Tibial artery (tissue), 4 donors: ENCODE data around the gene ATP6V1E1.
A peak's percentile ranks its signal among the peaks of the same experiment; 100 is the strongest.
"Not testable (repeated sequence)": the region's sequence is repeated elsewhere in the genome, so short reads cannot be mapped to it uniquely, and the experiment has no call there.

Experiments used
- DNase-seq, 2 donors: peaks; one replicate each; pipeline ENCODE4 v3.0.0-alpha.2; 2019
- H3K27ac ChIP-seq, 2 donors: fragments of 200-600 bp; sonication (generic) in 1 of 2; 1 replicate in 1 of 2; 2 replicates in 1 of 2; pipeline ENCODE4 v1.5.1; 2018 to 2019; ENCODE audit warnings: mild to moderate bottlenecking in 1 of 2
- H3K27me3 ChIP-seq, 2 donors: fragments of 200-600 bp; sonication (generic) in 1 of 2; one replicate each; pipeline versions ENCODE4 v1.5.1 to v1.6.0; 2016 to 2019
- H3K36me3 ChIP-seq, 3 donors: fragments of 200-600 bp; sonication (generic) in 2 of 3; one replicate each; pipeline ENCODE4 v1.5.1; 2016 to 2019; ENCODE audit warnings: mild to moderate bottlenecking in 2 of 3
- H3K4me1 ChIP-seq, 4 donors: fragments of 200-600 bp; sonication (generic) in 2 of 4; 1 replicate in 3 of 4; 2 replicates in 1 of 4; pipeline ENCODE4 v1.5.1; 2016 to 2019
- H3K4me3 ChIP-seq, 2 donors: fragments of 200-600 bp; sonication (generic) in 1 of 2; 1 replicate in 1 of 2; 2 replicates in 1 of 2; pipeline ENCODE4 v1.5.1; 2018 to 2019; ENCODE audit warnings: mild to moderate bottlenecking in 2 of 2
- H3K9me3 ChIP-seq, 3 donors: fragments of 200-600 bp; sonication (generic) in 1 of 3; one replicate each; pipeline ENCODE4 v1.5.1; 2016 to 2019
- intact Hi-C: fragments of 100-400 bp; cut with DNase I; formaldehyde crosslinking; loops from one replicate; pipeline ENCODE4 v1.15.0; 2023; ENCODE audit warnings: low total_unique reads
- TF ChIP-seq, protein P1 (sequence below), 2 experiments: fragments of 200-600 bp in 1 of 2; fragments of 450-650 bp in 1 of 2; IDR thresholded peaks; one replicate each; pipeline ENCODE4 v1.5.1; 2017 to 2019; ENCODE audit warnings: antibody characterized with exemption in 2 of 2, mild to moderate bottlenecking in 1 of 2, moderate library complexity in 1 of 2

ATP6V1E1 gene

GRCh38 chr22:17647991-17648390 is 19.4 kb upstream of the ATP6V1E1 start:
- no peaks in the 10 kb centered on the region for H3K36me3 ChIP-seq
- H3K4me3 ChIP-seq = no peak overlapping the region
- intact Hi-C loops = no loop called here
- no peaks in the 10 kb centered on the region for H3K27me3 ChIP-seq
- no peak overlapping the region for H3K27ac ChIP-seq
- no peak for DNase-seq
- no peaks in the 10 kb centered on the region for H3K4me1 ChIP-seq
- no peaks in the 10 kb centered on the region for H3K9me3 ChIP-seq
- TF ChIP-seq, protein P1, sequence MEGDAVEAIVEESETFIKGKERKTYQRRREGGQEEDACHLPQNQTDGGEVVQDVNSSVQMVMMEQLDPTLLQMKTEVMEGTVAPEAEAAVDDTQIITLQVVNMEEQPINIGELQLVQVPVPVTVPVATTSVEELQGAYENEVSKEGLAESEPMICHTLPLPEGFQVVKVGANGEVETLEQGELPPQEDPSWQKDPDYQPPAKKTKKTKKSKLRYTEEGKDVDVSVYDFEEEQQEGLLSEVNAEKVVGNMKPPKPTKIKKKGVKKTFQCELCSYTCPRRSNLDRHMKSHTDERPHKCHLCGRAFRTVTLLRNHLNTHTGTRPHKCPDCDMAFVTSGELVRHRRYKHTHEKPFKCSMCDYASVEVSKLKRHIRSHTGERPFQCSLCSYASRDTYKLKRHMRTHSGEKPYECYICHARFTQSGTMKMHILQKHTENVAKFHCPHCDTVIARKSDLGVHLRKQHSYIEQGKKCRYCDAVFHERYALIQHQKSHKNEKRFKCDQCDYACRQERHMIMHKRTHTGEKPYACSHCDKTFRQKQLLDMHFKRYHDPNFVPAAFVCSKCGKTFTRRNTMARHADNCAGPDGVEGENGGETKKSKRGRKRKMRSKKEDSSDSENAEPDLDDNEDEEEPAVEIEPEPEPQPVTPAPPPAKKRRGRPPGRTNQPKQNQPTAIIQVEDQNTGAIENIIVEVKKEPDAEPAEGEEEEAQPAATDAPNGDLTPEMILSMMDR (IDR thresholded peaks at IDR 0.05) = no peak

DNA sequence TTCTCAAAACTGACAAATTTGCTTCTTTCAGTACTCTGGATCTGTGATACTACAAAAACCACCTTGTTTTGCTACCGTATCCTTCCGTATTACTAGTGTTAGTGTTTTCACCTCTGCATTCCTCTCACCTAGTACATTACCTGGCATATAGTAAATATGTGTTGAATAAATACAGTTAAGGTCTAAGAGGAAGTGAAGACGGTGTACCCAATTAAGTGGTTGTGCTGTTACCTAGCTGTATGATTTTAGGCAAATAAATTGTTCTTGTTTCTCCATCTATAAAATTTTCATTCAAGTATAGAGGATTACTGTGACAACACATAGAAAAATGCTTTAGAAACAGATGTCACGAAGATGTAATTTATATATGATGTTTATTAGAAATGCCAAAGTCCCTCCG is 18.9 kb upstream of the ATP6V1E1 start:
- TF ChIP-seq, protein P1 (IDR thresholded peaks at IDR 0.05) = no peak
- Histone ChIP-seq H3K4me3 (no peak overlapping the region), H3K9me3 (no peaks in the 10 kb centered on the region), H3K27me3 (no peaks in the 10 kb centered on the region), H3K4me1 (no peaks in the 10 kb centered on the region), H3K36me3 (no peaks in the 10 kb centered on the region), H3K27ac (no peak overlapping the region)
- intact Hi-C loops = no loop called here
- DNase-seq = no peak

- H3K9me3 ChIP-seq, H3K27me3 ChIP-seq, intact Hi-C loops, H3K27ac ChIP-seq, H3K36me3 ChIP-seq, H3K4me3 ChIP-seq, DNase-seq: not testable (repeated sequence)
- peaks cover 0 to 21% (median 10%) of the 10 kb centered on the region in 4 donors for H3K4me1 ChIP-seq
Measured at GRCh38 chr22:17642357-17642756, 13.8 kb upstream of the ATP6V1E1 start.

- Histone ChIP-seq H3K4me3 (no peak overlapping the region), H3K9me3 (no peaks in the 10 kb centered on the region), H3K36me3 (no peaks in the 10 kb centered on the region), H3K27me3 (no peaks in the 10 kb centered on the region), H3K4me1 (peaks cover 0 to 21% (median 10%) of the 10 kb centered on the region in 4 donors), H3K27ac (no peak overlapping the region)
- no peak for DNase-seq
- intact Hi-C loops = no loop called here
- TF ChIP-seq, protein P1 (IDR thresholded peaks at IDR 0.05) = no peak
Measured at GRCh38 chr22:17641269-17641668, 12.7 kb upstream of the ATP6V1E1 start.

GRCh38 chr22:17639247-17639741 is 10.7 kb upstream of the ATP6V1E1 start:
- H3K27ac ChIP-seq = peak overlapping the region; percentile 98 to 99
- no peaks in the 10 kb centered on the region for H3K36me3 ChIP-seq
- DNase-seq = no peak
- intact Hi-C loops = loop anchor here (10.0 kb wide), 1 partner anchor 66 kb away; no protein-coding TSS in a partner anchor
- H3K4me3 ChIP-seq = peak overlapping the region; percentile 83 to 84
- TF ChIP-seq, protein P1 (IDR thresholded peaks at IDR 0.05) = no peak
- peaks cover 0 to 21% (median 10%) of the 10 kb centered on the region in 4 donors for H3K4me1 ChIP-seq
- no peaks in the 10 kb centered on the region for H3K9me3 ChIP-seq
- no peaks in the 10 kb centered on the region for H3K27me3 ChIP-seq

- Histone ChIP-seq H3K9me3 (no peaks in the 10 kb centered on the region), H3K4me3 (peak within 1 kb of the TSS; percentile 83 to 84), H3K27me3 (no peaks in the 10 kb centered on the region), H3K27ac (peak within 1 kb of the TSS; percentile 98 to 99), H3K4me1 (peaks cover 0 to 21% (median 10%) of the 10 kb centered on the region in 4 donors), H3K36me3 (no peaks in the 10 kb centered on the region)
- intact Hi-C loops = loop anchor here (10.0 kb wide), 1 partner anchor 66 kb away; no protein-coding TSS in a partner anchor
- TF ChIP-seq, protein P1 (IDR thresholded peaks at IDR 0.05) = peak in 1 of 2 experiments; percentile 24
- DNase-seq = peak; percentile 89 to 94
Measured at GRCh38 chr22:17638432-17639246, 10.1 kb upstream of the ATP6V1E1 start, which contains the start of gene BCL2L13. Gene BCL2L13, plus strand, starts transcription at chr22:17638757. Its CDS starts 16,955 bp downstream, at chr22:17655712.
